ENCODE results near the gene CCDC14. TPM values are rescaled to one million over a fixed set of nuclear protein-coding genes. Genes with fewer than 3 reads are reported as not detected.
"Not testable (repeated sequence)": the region's sequence is repeated elsewhere in the genome, so short reads cannot be mapped to it uniquely, and the experiment has no call there.

The CCDC14 gene
- total RNA-seq, 2 donors from 2014 or later: 11.4 to 11.5 TPM

GRCh38 chr3:123920383-123920782 lies 40.6 kb downstream of the CCDC14 start:
- DNase-seq (no peak), ATAC-seq (no peak)
- intact Hi-C loops (cut with DNase I): no loop called here

- DNase-seq (no peak), ATAC-seq (no peak)
- intact Hi-C loops (cut with DNase I): no loop called here
Measured at GRCh38 chr3:123919353-123919752, 41.7 kb downstream of the CCDC14 start.

GRCh38 chr3:123914829-123915228 lies 46.2 kb downstream of the CCDC14 start:
- no peak for ATAC-seq
- intact Hi-C loops (cut with DNase I): no loop called here
- no peak for DNase-seq

- intact Hi-C loops (cut with DNase I): no loop called here
- ATAC-seq (no peak), DNase-seq (no peak)
Measured at GRCh38 chr3:123909785-123910184, 51.2 kb downstream of the CCDC14 start.

GRCh38 chr3:123907720-123908119 lies 53.3 kb downstream of the CCDC14 start:
- intact Hi-C loops (cut with DNase I): no loop called here
- DNase-seq: no peak
- ATAC-seq: no peak

GRCh38 chr3:123899300-123899865 lies 61.6 kb downstream of the CCDC14 start:
- DNase-seq: no peak
- no peak for ATAC-seq
- intact Hi-C loops (cut with DNase I): no loop called here

- DNase-seq: no peak
- intact Hi-C loops (cut with DNase I): no loop called here
- no peak for ATAC-seq
Measured at GRCh38 chr3:123893012-123893411, 68.0 kb downstream of the CCDC14 start.

- no peak for DNase-seq
- ATAC-seq: no peak
- intact Hi-C loops (cut with DNase I): no loop called here
Measured at GRCh38 chr3:123892195-123892594, 68.8 kb downstream of the CCDC14 start.

- intact Hi-C loops (cut with DNase I); DNase-seq: not testable (repeated sequence)
Measured at GRCh38 chr3:123890991-123891390, 70.0 kb downstream of the CCDC14 start.

GRCh38 chr3:123890162-123890561 lies 70.9 kb downstream of the CCDC14 start:
- intact Hi-C loops (cut with DNase I); DNase-seq; ATAC-seq: not testable (repeated sequence)

More at GRCh38 chr3:123890991-123891390, 70.0 kb downstream of the CCDC14 start:
- ATAC-seq: not testable (repeated sequence)

- no peak for ATAC-seq
- intact Hi-C loops (cut with DNase I): no loop called here
Measured at GRCh38 chr3:123884993-123885392, 76.0 kb downstream of the CCDC14 start.

GRCh38 chr3:123884203-123884831 lies 76.7 kb downstream of the CCDC14 start, which contains the start of gene MYLK:
Gene MYLK, minus strand, starts transcription at chr3:123884332. Its CDS starts 90,491 bp downstream, at chr3:123793841.
- ATAC-seq (peak; percentile 95 to 98), DNase-seq (peak; percentile 79)
- intact Hi-C loops (cut with DNase I): no loop called here

More at GRCh38 chr3:123884993-123885392, 76.0 kb downstream of the CCDC14 start:
- no peak for DNase-seq

- ATAC-seq (peak in 1 of 2 donors; percentile 6), DNase-seq (peak; percentile 23)
Measured at GRCh38 chr3:123883701-123884202, 77.3 kb downstream of the CCDC14 start.

GRCh38 chr3:123883111-123883510 lies 77.9 kb downstream of the CCDC14 start:
- intact Hi-C loops (cut with DNase I): no loop called here
- no peak for DNase-seq

More at GRCh38 chr3:123883701-123884202, 77.3 kb downstream of the CCDC14 start:
- intact Hi-C loops (cut with DNase I): no loop called here

GRCh38 chr3:123881771-123882170 lies 79.3 kb downstream of the CCDC14 start:
- DNase-seq: no peak
- intact Hi-C loops (cut with DNase I): no loop called here
- ATAC-seq: no peak

More at GRCh38 chr3:123883111-123883510, 77.9 kb downstream of the CCDC14 start:
- ATAC-seq: no peak

- DNase-seq: no peak
- intact Hi-C loops (cut with DNase I): no loop called here
- ATAC-seq: no peak
Measured at GRCh38 chr3:123880998-123881561, 79.9 kb downstream of the CCDC14 start.

- intact Hi-C loops (cut with DNase I): no loop called here
- DNase-seq (no peak), ATAC-seq (no peak)
Measured at GRCh38 chr3:123878807-123879206, 82.2 kb downstream of the CCDC14 start.

GRCh38 chr3:123877965-123878364 lies 83.1 kb downstream of the CCDC14 start:
- ATAC-seq: no peak

GRCh38 chr3:123877466-123877865 lies 83.6 kb downstream of the CCDC14 start:
- ATAC-seq (no peak), DNase-seq (no peak)
- intact Hi-C loops (cut with DNase I): no loop called here

More at GRCh38 chr3:123877965-123878364, 83.1 kb downstream of the CCDC14 start:
- intact Hi-C loops (cut with DNase I): no loop called here
- no peak for DNase-seq

- DNase-seq (no peak), ATAC-seq (no peak)
- intact Hi-C loops (cut with DNase I): no loop called here
Measured at GRCh38 chr3:123876858-123877257, 84.2 kb downstream of the CCDC14 start.

Measured in left cardiac atrium (tissue), 4 donors.